HUES64 (cell line): ENCODE data around the gene TSKU.
"Not testable (repeated sequence)": the region's sequence is repeated elsewhere in the genome, so short reads cannot be mapped to it uniquely, and the experiment has no call there.

ENCODE experiments used
- H3K27ac ChIP-seq: 2 replicates; pipeline ENCODE4 v1.7.0; 2013; ENCODE audit warnings: low read depth, low read length, inconsistent platforms
- H3K27me3 ChIP-seq: 2 replicates; pipeline ENCODE4 v1.6.1; 2013; ENCODE audit warnings: mild to moderate bottlenecking, low read length; ENCODE audit not compliant: insufficient read depth
- H3K36me3 ChIP-seq: 2 replicates; pipeline ENCODE4 v1.6.1; 2013; ENCODE audit warnings: mild to moderate bottlenecking, low read length; ENCODE audit not compliant: insufficient read depth
- H3K4me1 ChIP-seq: 2 replicates; pipeline ENCODE4 v1.6.1; 2013; ENCODE audit warnings: mild to moderate bottlenecking, low read length, moderate library complexity; ENCODE audit not compliant: insufficient read depth
- H3K4me3 ChIP-seq: 2 replicates; pipeline ENCODE4 v1.5.1; 2013; ENCODE audit warnings: mild to moderate bottlenecking, low read length, moderate library complexity
- H3K9ac ChIP-seq: 2 replicates; pipeline ENCODE4 v1.6.1; 2013; ENCODE audit warnings: mild to moderate bottlenecking, low read depth, low read length
- H3K9me3 ChIP-seq: 2 replicates; pipeline ENCODE4 v1.6.1; 2013; ENCODE audit warnings: low read depth, low read length; ENCODE audit not compliant: insufficient read depth
- WGBS: fragments of 150-250, 120-280 bp; methylation state at CpG from one replicate; pipeline ENCODE4 v1.1.7; 2013; ENCODE audit warnings: missing lambda C conversion rate; 5-methylcytosine and 5-hydroxymethylcytosine counted together

TSKU gene

DNA sequence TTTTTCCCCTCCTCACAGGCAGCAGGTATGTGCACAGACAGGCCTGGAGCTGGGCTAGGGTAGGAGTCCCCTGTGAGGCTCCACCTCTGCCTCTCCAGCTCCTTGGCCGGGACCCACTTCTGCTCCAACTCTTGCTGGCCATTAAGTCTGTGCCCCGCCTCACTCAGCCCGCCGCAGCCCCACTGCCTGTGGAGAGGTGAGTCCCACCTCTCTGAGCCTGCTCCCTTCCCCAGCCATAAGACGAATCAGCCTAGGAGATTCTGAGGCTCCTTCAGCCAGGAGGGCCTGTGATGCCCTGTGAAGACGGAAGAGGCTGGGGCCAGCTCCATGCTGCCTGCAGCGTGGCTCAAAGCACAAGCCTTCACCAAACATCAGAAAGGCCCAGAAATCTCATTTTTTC, 23.0 kb downstream of the TSKU start:
- no peak overlapping the region for H3K27ac ChIP-seq
- H3K4me3 ChIP-seq, result no peak overlapping the region
- H3K4me1 ChIP-seq, result peaks cover 14% of the 10 kb centered on the region
- no peaks in the 10 kb centered on the region for H3K27me3 ChIP-seq
- H3K9me3 ChIP-seq, result no peaks in the 10 kb centered on the region
- 76% methylated on average over 7 of the region's 7 CpGs for WGBS
- no peaks in the 10 kb centered on the region for H3K36me3 ChIP-seq
- H3K9ac ChIP-seq, result no peak overlapping the region

DNA sequence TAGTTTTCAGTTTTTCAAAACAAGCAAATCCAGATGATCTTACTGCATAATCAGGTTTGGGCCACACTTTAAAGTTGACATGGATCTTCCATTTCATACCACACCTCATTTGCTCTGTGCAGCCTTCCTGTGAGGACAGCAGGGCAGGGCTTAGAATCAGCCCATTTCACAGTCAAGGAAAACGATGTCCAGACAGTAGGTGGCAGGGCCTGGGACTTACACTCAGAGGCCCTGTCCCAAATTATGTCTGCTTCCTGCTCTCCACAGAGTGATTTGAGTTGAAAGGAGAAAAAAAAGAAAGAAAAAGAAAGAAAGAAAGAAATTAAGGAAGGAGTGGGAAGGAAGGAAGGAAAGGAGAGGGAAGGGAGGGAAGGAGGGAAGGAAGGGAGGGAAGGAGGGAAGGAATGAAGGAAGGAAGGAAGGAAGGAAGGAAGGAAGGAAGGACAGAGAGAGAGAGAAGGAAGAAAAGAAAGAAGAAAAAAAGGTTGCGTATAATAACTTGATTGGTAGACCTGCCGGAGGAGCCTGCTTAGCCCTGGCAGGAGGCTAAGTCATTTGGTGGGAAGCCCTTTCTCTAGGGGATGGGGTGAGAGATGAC, 23.6 kb downstream of the TSKU start:
- H3K9me3 ChIP-seq, result no peaks in the 10 kb centered on the region

GRCh38 chr11:76807206-76807875, 24.2 kb downstream of the TSKU start:
- Histone ChIP-seq H3K4me1 (peaks cover 9% of the 10 kb centered on the region; the same call in 1 of the 2 replicates), H3K36me3 (no peaks in the 10 kb centered on the region), H3K27ac (no peak overlapping the region), H3K9me3 (no peaks in the 10 kb centered on the region), H3K27me3 (no peaks in the 10 kb centered on the region), H3K9ac (no peak overlapping the region), H3K4me3 (no peak overlapping the region)
- 17% methylated on average over 19 of the region's 19 CpGs for WGBS

More for the DNA sequence above, 23.6 kb downstream of the TSKU start:
- Histone ChIP-seq H3K4me1 (peaks cover 10% of the 10 kb centered on the region; the same call in 1 of the 2 replicates), H3K4me3 (no peak overlapping the region), H3K27me3 (no peaks in the 10 kb centered on the region), H3K9ac (no peak overlapping the region), H3K36me3 (no peaks in the 10 kb centered on the region), H3K27ac (no peak overlapping the region)
- 84% methylated on average over 3 of the region's 3 CpGs for WGBS

GRCh38 chr11:76808171-76808570, 25.0 kb downstream of the TSKU start:
- H3K27ac ChIP-seq, result no peak overlapping the region
- H3K27me3 ChIP-seq, result no peaks in the 10 kb centered on the region
- H3K9me3 ChIP-seq, result 0 out of 2 replicates have a peak, but pooled peaks cover 2% of the 10 kb centered on the region
- 90% methylated on average over 12 of the region's 12 CpGs for WGBS
- H3K4me1 ChIP-seq, result peaks cover 3% of the 10 kb centered on the region; the same call in 1 of the 2 replicates
- H3K4me3 ChIP-seq, result no peak overlapping the region
- no peaks in the 10 kb centered on the region for H3K36me3 ChIP-seq
- no peak overlapping the region for H3K9ac ChIP-seq

DNA sequence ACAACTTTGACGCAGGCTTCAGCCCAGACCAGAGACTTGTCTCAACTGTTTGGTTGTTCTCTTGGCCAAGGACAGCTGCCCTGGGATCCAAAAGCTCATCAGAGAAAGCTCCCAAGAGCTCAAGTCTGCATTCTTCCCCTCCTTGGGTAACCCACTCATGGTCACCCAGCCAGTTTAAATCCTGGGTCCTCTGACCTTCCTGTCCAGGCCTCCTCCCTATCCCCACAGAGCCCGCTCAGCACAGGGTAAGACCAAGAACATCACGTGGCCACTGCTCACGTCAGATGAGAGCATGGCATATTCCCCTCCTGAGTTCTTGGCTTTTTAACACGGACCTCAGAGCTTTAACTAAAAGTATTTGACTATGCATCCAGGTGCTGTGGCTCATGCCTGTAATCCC, 25.8 kb downstream of the TSKU start:
- Histone ChIP-seq H3K9me3 (peaks cover 10% of the 10 kb centered on the region), H3K4me3 (no peak overlapping the region), H3K27me3 (no peaks in the 10 kb centered on the region), H3K9ac (no peak overlapping the region), H3K27ac (no peak overlapping the region), H3K36me3 (no peaks in the 10 kb centered on the region), H3K4me1 (peaks cover 3% of the 10 kb centered on the region; the same call in 1 of the 2 replicates)
- 92% methylated on average over 5 of the region's 5 CpGs for WGBS

GRCh38 chr11:76810151-76810853, 27.1 kb downstream of the TSKU start:
- no peak overlapping the region for H3K9ac ChIP-seq
- H3K36me3 ChIP-seq, result no peaks in the 10 kb centered on the region
- H3K4me3 ChIP-seq, result no peak overlapping the region
- peaks cover 22% of the 10 kb centered on the region for H3K9me3 ChIP-seq
- no peak overlapping the region for H3K27ac ChIP-seq
- H3K27me3 ChIP-seq, result no peaks in the 10 kb centered on the region
- H3K4me1 ChIP-seq, result peaks cover 3% of the 10 kb centered on the region; the same call in 1 of the 2 replicates
- WGBS, result 87% methylated on average over 11 of the region's 11 CpGs

GRCh38 chr11:76811259-76811658, 28.1 kb downstream of the TSKU start:
- 97% methylated on average over 4 of the region's 4 CpGs for WGBS

DNA sequence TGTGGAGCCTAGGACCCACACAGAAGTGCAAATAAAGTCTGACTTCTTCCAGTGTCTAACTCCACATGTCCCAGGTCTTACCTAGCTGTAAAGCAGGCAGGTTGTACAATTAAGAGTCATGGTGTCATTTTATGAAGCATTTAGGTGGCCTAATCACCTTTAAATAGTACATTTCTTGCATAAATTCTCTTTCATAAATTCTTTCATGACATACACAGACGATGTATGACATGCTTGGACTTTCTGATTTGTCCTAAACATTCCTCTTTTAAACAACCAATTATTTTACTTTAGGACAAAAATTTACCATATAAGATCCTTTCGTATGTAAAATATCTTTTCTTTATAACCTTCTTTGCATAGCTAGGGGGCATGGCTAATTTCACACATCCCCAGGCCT, 31.3 kb downstream of the TSKU start:
- Histone ChIP-seq H3K4me1 (no peaks in the 10 kb centered on the region), H3K9me3 (peaks cover 46% of the 10 kb centered on the region), H3K9ac (no peak overlapping the region), H3K36me3 (no peaks in the 10 kb centered on the region), H3K4me3 (no peak overlapping the region), H3K27ac (no peak overlapping the region), H3K27me3 (no peaks in the 10 kb centered on the region)
- WGBS, result 95% methylated on average over 2 of the region's 2 CpGs

More at GRCh38 chr11:76811259-76811658, 28.1 kb downstream of the TSKU start:
- H3K27ac ChIP-seq, result no peak overlapping the region
- H3K9me3 ChIP-seq, result peaks cover 31% of the 10 kb centered on the region
- no peaks in the 10 kb centered on the region for H3K27me3 ChIP-seq
- no peak overlapping the region for H3K4me3 ChIP-seq
- no peaks in the 10 kb centered on the region for H3K36me3 ChIP-seq
- H3K4me1 ChIP-seq, result peaks cover 3% of the 10 kb centered on the region; the same call in 1 of the 2 replicates
- no peak overlapping the region for H3K9ac ChIP-seq

GRCh38 chr11:76815678-76816077, 32.5 kb downstream of the TSKU start:
- H3K4me3 ChIP-seq, H3K27me3 ChIP-seq, H3K36me3 ChIP-seq, H3K27ac ChIP-seq, H3K9ac ChIP-seq, H3K4me1 ChIP-seq: not testable (repeated sequence)
- WGBS, result 97% methylated on average over 7 of the region's 7 CpGs
- H3K9me3 ChIP-seq, result peaks cover 51% of the 10 kb centered on the region

DNA sequence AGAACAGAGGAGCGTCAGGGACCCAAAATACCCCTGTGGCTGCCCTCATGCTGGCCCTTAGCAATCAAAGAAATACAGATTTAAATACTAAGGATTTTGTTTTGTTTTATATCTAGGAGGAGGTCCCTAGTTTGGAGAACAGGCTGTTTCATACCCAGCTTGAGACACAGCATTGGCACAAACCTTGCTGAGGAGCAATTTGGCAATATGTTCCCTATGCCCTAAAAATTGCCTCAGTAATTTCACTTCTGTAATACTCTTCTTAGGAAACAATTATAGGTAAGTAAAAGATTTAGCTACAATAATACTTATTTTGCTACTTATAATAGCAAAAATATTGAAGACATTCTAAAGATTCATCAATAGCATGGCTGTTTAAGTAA, 37.0 kb downstream of the TSKU start:
- H3K27ac ChIP-seq, result no peak overlapping the region
- H3K9me3 ChIP-seq, result peaks cover 34% of the 10 kb centered on the region
- H3K4me1 ChIP-seq, result peaks cover 2% of the 10 kb centered on the region; the same call in 1 of the 2 replicates
- H3K27me3 ChIP-seq, result no peaks in the 10 kb centered on the region
- no peaks in the 10 kb centered on the region for H3K36me3 ChIP-seq
- 81% methylated on average over 1 of the region's 1 CpG for WGBS
- H3K4me3 ChIP-seq, result no peak overlapping the region
- no peak overlapping the region for H3K9ac ChIP-seq

- H3K4me1 ChIP-seq, H3K4me3 ChIP-seq, H3K36me3 ChIP-seq, H3K9ac ChIP-seq, H3K27me3 ChIP-seq, H3K27ac ChIP-seq: not testable (repeated sequence)
- H3K9me3 ChIP-seq, result peaks cover 23% of the 10 kb centered on the region
- WGBS, result 97% methylated on average over 29 of the region's 29 CpGs
Measured at GRCh38 chr11:76821396-76821795, 38.2 kb downstream of the TSKU start.
